ENCODE measurements around the gene CDH2. TPM values are rescaled to one million over a fixed set of nuclear protein-coding genes. Genes with fewer than 3 reads are reported as not detected.

The CDH2 gene
- total and polyA plus RNA-seq, 10 donors: 0.96 to 40.2 (median 24.6) TPM

DNA sequence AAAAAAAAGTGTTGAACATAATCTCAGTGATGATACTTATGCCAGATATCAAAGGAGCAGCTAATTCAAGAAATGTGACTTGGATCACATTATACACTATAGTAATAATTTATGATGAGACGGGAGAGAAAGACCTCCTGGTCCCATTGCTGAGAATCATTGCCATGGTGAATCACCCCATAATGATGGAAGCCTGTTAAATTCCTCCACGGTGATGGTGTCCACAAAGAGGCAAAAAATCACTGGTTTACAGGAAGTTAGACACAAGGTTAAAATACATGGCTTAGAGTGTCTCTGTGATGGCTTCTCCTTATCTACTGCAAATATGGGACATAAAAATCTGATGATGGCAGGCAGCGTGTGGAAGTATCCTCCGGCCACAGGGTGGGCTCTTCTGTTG, 210.0 kb downstream of the CDH2 start:
- 88 to 95% (median 92%) methylated on average over 4 of the region's 4 CpGs for WGBS, 5 donors
- no peak for TF ChIP-seq POLR2AphosphoS5 (IDR thresholded peaks at IDR 0.05)
- TF ChIP-seq, protein P1, sequence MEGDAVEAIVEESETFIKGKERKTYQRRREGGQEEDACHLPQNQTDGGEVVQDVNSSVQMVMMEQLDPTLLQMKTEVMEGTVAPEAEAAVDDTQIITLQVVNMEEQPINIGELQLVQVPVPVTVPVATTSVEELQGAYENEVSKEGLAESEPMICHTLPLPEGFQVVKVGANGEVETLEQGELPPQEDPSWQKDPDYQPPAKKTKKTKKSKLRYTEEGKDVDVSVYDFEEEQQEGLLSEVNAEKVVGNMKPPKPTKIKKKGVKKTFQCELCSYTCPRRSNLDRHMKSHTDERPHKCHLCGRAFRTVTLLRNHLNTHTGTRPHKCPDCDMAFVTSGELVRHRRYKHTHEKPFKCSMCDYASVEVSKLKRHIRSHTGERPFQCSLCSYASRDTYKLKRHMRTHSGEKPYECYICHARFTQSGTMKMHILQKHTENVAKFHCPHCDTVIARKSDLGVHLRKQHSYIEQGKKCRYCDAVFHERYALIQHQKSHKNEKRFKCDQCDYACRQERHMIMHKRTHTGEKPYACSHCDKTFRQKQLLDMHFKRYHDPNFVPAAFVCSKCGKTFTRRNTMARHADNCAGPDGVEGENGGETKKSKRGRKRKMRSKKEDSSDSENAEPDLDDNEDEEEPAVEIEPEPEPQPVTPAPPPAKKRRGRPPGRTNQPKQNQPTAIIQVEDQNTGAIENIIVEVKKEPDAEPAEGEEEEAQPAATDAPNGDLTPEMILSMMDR (IDR thresholded peaks at IDR 0.05 in 8 of 11, conservative IDR thresholded peaks at IDR 0.05 in 3 of 11): no peak
- TF ChIP-seq POLR2A (IDR thresholded peaks at IDR 0.05): no peak
- Histone ChIP-seq H3K27me3 (replicated peaks in 1 of 7) (no peaks in the 10 kb centered on the region), H3K4me3 (no peak overlapping the region), H3K27ac (no peak overlapping the region), H3K36me3 (no peaks in the 10 kb centered on the region), H3K9me3 (peaks cover 0 to 4% (median 0%) of the 10 kb centered on the region in 8 donors), H3K4me1 (no peaks in the 10 kb centered on the region)
- intact Hi-C loops (cut with DNase I; ENCODE audit: low total_unique reads): no loop called here
- no peak for DNase-seq

DNA sequence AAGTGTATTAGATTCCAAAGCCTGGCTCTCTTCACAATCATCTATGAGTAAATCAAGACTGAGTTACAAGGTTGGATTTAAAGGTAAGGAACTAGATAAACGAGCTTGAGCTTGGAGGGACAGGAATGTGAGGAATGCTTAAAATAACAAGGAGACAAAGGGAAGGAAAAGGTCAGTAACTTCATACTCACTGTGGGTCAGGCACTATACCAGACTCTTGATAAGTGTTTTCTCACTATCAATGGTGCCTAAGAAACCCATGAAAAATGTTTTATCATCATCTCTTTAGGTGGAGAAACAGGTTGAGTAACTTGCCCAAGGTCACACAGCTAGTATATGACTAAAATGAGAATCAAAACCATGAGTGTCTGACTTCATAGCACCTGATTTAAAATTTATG, 212.1 kb downstream of the CDH2 start:
- peaks cover 0 to 4% (median 0%) of the 10 kb centered on the region in 8 donors for H3K9me3 ChIP-seq
- H3K4me3 ChIP-seq: no peak overlapping the region
- TF ChIP-seq, protein P1 (IDR thresholded peaks at IDR 0.05 in 8 of 11, conservative IDR thresholded peaks at IDR 0.05 in 3 of 11): no peak
- TF ChIP-seq POLR2AphosphoS5 (IDR thresholded peaks at IDR 0.05): no peak
- no peak for TF ChIP-seq POLR2A (IDR thresholded peaks at IDR 0.05)
- no peak overlapping the region for H3K27ac ChIP-seq
- WGBS, 5 donors: 36 to 57% (median 45%) methylated on average over 1 of the region's 1 CpG
- H3K4me1 ChIP-seq: no peaks in the 10 kb centered on the region
- intact Hi-C loops (cut with DNase I; ENCODE audit: low total_unique reads): no loop called here
- no peaks in the 10 kb centered on the region for H3K27me3 ChIP-seq (replicated peaks in 1 of 7)
- DNase-seq: no peak
- H3K36me3 ChIP-seq: no peaks in the 10 kb centered on the region

GRCh38 chr18:27959101-27959500, 217.8 kb downstream of the CDH2 start:
- no peaks in the 10 kb centered on the region for H3K36me3 ChIP-seq
- intact Hi-C loops (cut with DNase I; ENCODE audit: low total_unique reads): no loop called here
- no peak overlapping the region for H3K27ac ChIP-seq
- no peak for DNase-seq
- peaks cover 0 to 4% (median 0%) of the 10 kb centered on the region in 8 donors for H3K9me3 ChIP-seq
- TF ChIP-seq POLR2A (IDR thresholded peaks at IDR 0.05) (no peak), POLR2AphosphoS5 (IDR thresholded peaks at IDR 0.05) (no peak)
- TF ChIP-seq, protein P1 (IDR thresholded peaks at IDR 0.05 in 8 of 11, conservative IDR thresholded peaks at IDR 0.05 in 3 of 11): no peak
- no peaks in the 10 kb centered on the region for H3K4me1 ChIP-seq
- no peak overlapping the region for H3K4me3 ChIP-seq
- H3K27me3 ChIP-seq (replicated peaks in 1 of 7): no peaks in the 10 kb centered on the region

- TF ChIP-seq POLR2AphosphoS5 (IDR thresholded peaks at IDR 0.05): no peak
- TF ChIP-seq, protein P1 (IDR thresholded peaks at IDR 0.05 in 8 of 11, conservative IDR thresholded peaks at IDR 0.05 in 3 of 11): no peak
- TF ChIP-seq POLR2A (IDR thresholded peaks at IDR 0.05): no peak
- no peak for DNase-seq
- H3K27me3 ChIP-seq (replicated peaks in 1 of 7): no peaks in the 10 kb centered on the region
- no peaks in the 10 kb centered on the region for H3K4me1 ChIP-seq
- intact Hi-C loops (cut with DNase I; ENCODE audit: low total_unique reads): no loop called here
- H3K27ac ChIP-seq: no peak overlapping the region
- peaks cover 0 to 4% (median 0%) of the 10 kb centered on the region in 8 donors for H3K9me3 ChIP-seq
- WGBS, 5 donors: 75 to 90% (median 85%) methylated on average over 6 of the region's 6 CpGs
- H3K4me3 ChIP-seq: no peak overlapping the region
- no peaks in the 10 kb centered on the region for H3K36me3 ChIP-seq
Measured at GRCh38 chr18:27956001-27956640, 220.8 kb downstream of the CDH2 start.
